ENCODE data around the gene PIK3AP1. TPM values are rescaled to one million over a fixed set of nuclear protein-coding genes. Genes with fewer than 3 reads are reported as not detected.

Gene PIK3AP1
- polyA plus RNA-seq, 2 of the 4 experiments (the other 2 are of a cell fraction): 1.6 to 3.2 TPM

- TF ChIP-seq EHMT2 (IDR thresholded peaks at IDR 0.05; ENCODE audit: low read depth): no peak
- Histone ChIP-seq H3K4me1 (no peaks in the 10 kb centered on the region), H3K27ac (no peak overlapping the region), H3K4me2 (no peak overlapping the region), H3K9me3 (no peaks in the 10 kb centered on the region), H3K4me3 (no peak overlapping the region)
- ChIA-PET POLR2A (no interaction called here), CTCF (interaction anchor here (1.0 kb wide), 1 partner anchor 11 kb away, joined by 3 read pairs; no protein-coding TSS in a partner anchor)
- DNase-seq (ENCODE audit: low read depth in 1 of 2, low spot score in 1 of 2): no peak
- FAIRE-seq: no peak
- no peak for ATAC-seq
- 31% methylated on average over 1 of the region's 1 CpG for WGBS (ENCODE audit: missing lambda C conversion rate)
Measured at GRCh38 chr10:96627292-96627691, 93.0 kb downstream of the PIK3AP1 start.

- Histone ChIP-seq H3K4me2 (no peak overlapping the region), H3K4me3 (no peak overlapping the region), H3K9me3 (no peaks in the 10 kb centered on the region), H3K27ac (no peak overlapping the region), H3K4me1 (no peaks in the 10 kb centered on the region)
- ChIA-PET POLR2A (no interaction called here), CTCF (no interaction called here)
- WGBS (ENCODE audit: missing lambda C conversion rate): 58% methylated on average over 5 of the region's 5 CpGs
- ATAC-seq (peak in 1 of 2 experiments; percentile 64; a peak in 3 of 6 replicates), FAIRE-seq (no peak), DNase-seq (ENCODE audit: low read depth in 1 of 2, low spot score in 1 of 2) (peak in 1 of 2 experiments; percentile 21)
- no peak for TF ChIP-seq HES2 (IDR thresholded peaks at IDR 0.05)
- no peak for TF ChIP-seq JUNB (IDR thresholded peaks at IDR 0.05)
- TF ChIP-seq FOSL2 (IDR thresholded peaks at IDR 0.05): no peak
- TF ChIP-seq FOSL2 (CRISPR knock-in tag; IDR thresholded peaks at IDR 0.05): no peak
- TF ChIP-seq POLR2AphosphoS2 (conservative IDR thresholded peaks at IDR 0.05; ENCODE audit: low read length): no peak
Measured at GRCh38 chr10:96626795-96627194, 93.5 kb downstream of the PIK3AP1 start.

GRCh38 chr10:96625173-96625572 is 95.1 kb downstream of the PIK3AP1 start:
- 11% methylated on average over 1 of the region's 1 CpG for WGBS (ENCODE audit: missing lambda C conversion rate)
- Histone ChIP-seq H3K4me1 (no peaks in the 10 kb centered on the region), H3K4me3 (no peak overlapping the region), H3K27ac (no peak overlapping the region), H3K9me3 (no peaks in the 10 kb centered on the region), H3K4me2 (no peak overlapping the region)
- no peak for FAIRE-seq
- ChIA-PET POLR2A (no interaction called here), CTCF (interaction anchor here (1.2 kb wide), 1 partner anchor 8 kb away, joined by 3 read pairs; no protein-coding TSS in a partner anchor)
- DNase-seq (ENCODE audit: low read depth in 1 of 2, low spot score in 1 of 2): no peak
- no peak for ATAC-seq
- TF ChIP-seq REST (IDR thresholded peaks at IDR 0.05): no peak
- TF ChIP-seq SREBF2 (IDR thresholded peaks at IDR 0.05): no peak
- TF ChIP-seq HOXB5 (CRISPR knock-in tag; IDR thresholded peaks at IDR 0.05): no peak
- TF ChIP-seq CHD2 (IDR thresholded peaks at IDR 0.05; ENCODE audit: low read length, partially characterized antibody): no peak
- no peak for TF ChIP-seq HES2 (IDR thresholded peaks at IDR 0.05)
- TF ChIP-seq MAZ (IDR thresholded peaks at IDR 0.05; ENCODE audit: borderline replicate concordance, low read depth, low read length): no peak
- no peak for TF ChIP-seq PHF8 (IDR thresholded peaks at IDR 0.05; ENCODE audit: borderline replicate concordance, low read depth)
- no peak for TF ChIP-seq PBX3 (IDR thresholded peaks at IDR 0.05)
- TF ChIP-seq TFCP2L1 (CRISPR knock-in tag; IDR thresholded peaks at IDR 0.05): no peak
- TF ChIP-seq GATA3 (IDR thresholded peaks at IDR 0.05; ENCODE audit: borderline replicate concordance): no peak
- no peak for TF ChIP-seq RARB (CRISPR knock-in tag; IDR thresholded peaks at IDR 0.05)
- no peak for TF ChIP-seq HOXB13 (CRISPR knock-in tag; IDR thresholded peaks at IDR 0.05; ENCODE audit: low read depth)
- TF ChIP-seq RNF2 (IDR thresholded peaks at IDR 0.05; ENCODE audit: borderline replicate concordance, low read depth): no peak
- no peak for TF ChIP-seq EHF (CRISPR knock-in tag; IDR thresholded peaks at IDR 0.05)
- no peak for TF ChIP-seq RAD21 (conservative IDR thresholded peaks at IDR 0.05 in 1 of 2, IDR thresholded peaks at IDR 0.05 in 1 of 2)
- no peak for TF ChIP-seq MAFK (IDR thresholded peaks at IDR 0.05; ENCODE audit: partially characterized antibody)
- no peak for TF ChIP-seq FOSB (CRISPR knock-in tag; IDR thresholded peaks at IDR 0.05)
- no peak for TF ChIP-seq JUNB (IDR thresholded peaks at IDR 0.05)
- TF ChIP-seq SMC3 (IDR thresholded peaks at IDR 0.05): no peak
